Stomach (tissue), 9 donors: ENCODE results near the gene NAGPA. TPM values are rescaled to one million over a fixed set of nuclear protein-coding genes. Genes with fewer than 3 reads are reported as not detected.

Experiments used
- DNase-seq, 2 donors: peaks; one replicate each; pipeline versions ENCODE4 v3.0.0 to v3.0.0-alpha.2; 2013 to 2019
- H3K27ac ChIP-seq, 5 donors: fragments of 200-600 bp in 4 of 5; sonication (generic) in 4 of 5; one replicate each; pipeline ENCODE4 v1.5.1; 2013 to 2019; ENCODE audit warnings: mild to moderate bottlenecking in 1 of 5, moderate library complexity in 1 of 5
- H3K27me3 ChIP-seq, 3 donors: fragments of 200-600 bp; sonication (generic); one replicate each; pipeline ENCODE4 v1.5.1; 2017 to 2019; ENCODE audit warnings: mixed run types in 1 of 3
- H3K36me3 ChIP-seq, 4 donors: fragments of 200-600 bp; sonication (generic); 1 replicate in 3 of 4; 2 replicates in 1 of 4; pipeline ENCODE4 v1.5.1; 2016 to 2019
- H3K4me1 ChIP-seq, 4 donors: fragments of 200-600 bp; sonication (generic); one replicate each; pipeline ENCODE4 v1.5.1; 2016 to 2019
- H3K4me3 ChIP-seq, 4 donors: fragments of 200-600 bp; sonication (generic) in 3 of 4; one replicate each; pipeline ENCODE4 v1.5.1; 2016 to 2019; ENCODE audit warnings: mild to moderate bottlenecking in 1 of 4
- H3K9me3 ChIP-seq, 4 donors: fragments of 200-600 bp; sonication (generic); one replicate each; pipeline ENCODE4 v1.5.1; 2016 to 2019
- EP300 ChIP-seq: sonication (generic); formaldehyde crosslinking; IDR thresholded peaks from one replicate; pipeline ENCODE4 v1.6.1; 2017; ENCODE audit warnings: antibody characterized with exemption
- POLR2A ChIP-seq, 4 donors: fragments of 450-650 bp; IDR thresholded peaks; one replicate each; pipeline ENCODE4 v1.6.1; 2016; ENCODE audit warnings: antibody characterized with exemption in 4 of 4, control low read depth in 2 of 4, mild to moderate bottlenecking in 1 of 4, moderate library complexity in 1 of 4
- POLR2AphosphoS5 ChIP-seq, 3 donors: sonication (generic); formaldehyde crosslinking; IDR thresholded peaks; one replicate each; pipeline ENCODE4 v1.6.1; 2016; ENCODE audit warnings: antibody characterized with exemption in 3 of 3
- WGBS, 5 donors: extraction: QIAGEN DNeasy Blood & Tissue Kit in 3 of 5; methylation state at CpG; one replicate each; pipeline versions ENCODE4 v1.1.5 to v1.1.7; 2013 to 2018; 5-methylcytosine and 5-hydroxymethylcytosine counted together
- intact Hi-C: fragments of 100-400 bp; cut with DNase I; formaldehyde crosslinking; loops from one replicate; pipeline ENCODE4 v1.15.1; 2023; ENCODE audit warnings: low total_unique reads
- polyA plus RNA-seq, 3 donors: library from polyadenylated mRNA; stranded (reverse); fragments of 200-250 nt; gene quantifications; one replicate each; pipeline ENCODE4 v1.2.3, GENCODE V29; 2013
- total RNA-seq, 5 donors: library from RNA; depleted of rRNA; stranded (reverse); fragments of >200 nt; gene quantifications; one replicate each; pipeline versions ENCODE4 v1.1.0 to v1.2.3, GENCODE V29; 2014 to 2016
- TF ChIP-seq, protein P1 (sequence below), 7 experiments: fragments of 450-650 bp in 4 of 7; fragments of 200-600 bp in 3 of 7; sonication (generic) in 3 of 7; IDR thresholded peaks; one replicate each; pipeline ENCODE4 v1.5.1; 2016 to 2019; ENCODE audit warnings: antibody characterized with exemption in 7 of 7, control low read depth in 2 of 7, mild to moderate bottlenecking in 1 of 7
- donor health status: healthy with polysubstance abuse.
- donor health status: Bipolar disorder and iron deficiency.
- donor health status: healthy.

Gene NAGPA
- total and polyA plus RNA-seq, 8 donors = 10.0 to 139 (median 24.2) TPM

DNA sequence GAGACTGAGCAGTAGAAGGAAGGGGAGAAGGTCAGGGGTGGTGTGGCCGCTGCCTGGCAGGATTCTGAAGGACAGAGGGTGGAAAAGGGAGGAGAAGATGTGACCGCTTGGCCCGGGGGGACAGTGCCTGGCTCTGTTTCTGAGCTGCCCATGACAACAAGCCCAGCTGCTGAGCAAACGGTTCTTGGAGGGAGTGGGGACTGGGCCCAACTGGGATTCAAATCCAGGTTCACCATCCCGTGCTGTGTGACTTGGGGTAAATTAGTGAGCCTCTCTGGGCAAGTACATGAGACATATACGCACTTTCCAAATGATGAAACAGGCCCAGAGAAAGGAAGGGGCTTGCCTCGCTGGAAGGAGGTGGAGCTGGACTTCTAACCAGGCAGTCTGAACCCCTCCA is 52.3 kb downstream of the NAGPA start:
- H3K27me3 ChIP-seq = peaks cover 0 to 3% (median 0%) of the 10 kb centered on the region in 3 donors
- intact Hi-C loops = no loop called here
- WGBS, 5 donors = 79 to 87% (median 82%) methylated on average over 6 to 7 of the region's 7 CpGs
- H3K4me1 ChIP-seq = peaks cover 0 to 6% (median 2%) of the 10 kb centered on the region in 4 donors
- DNase-seq = no peak
- H3K27ac ChIP-seq = no peak overlapping the region
- peaks cover 0 to 6% (median 0%) of the 10 kb centered on the region in 4 donors for H3K9me3 ChIP-seq
- no peak overlapping the region for H3K4me3 ChIP-seq
- TF ChIP-seq, protein P1, sequence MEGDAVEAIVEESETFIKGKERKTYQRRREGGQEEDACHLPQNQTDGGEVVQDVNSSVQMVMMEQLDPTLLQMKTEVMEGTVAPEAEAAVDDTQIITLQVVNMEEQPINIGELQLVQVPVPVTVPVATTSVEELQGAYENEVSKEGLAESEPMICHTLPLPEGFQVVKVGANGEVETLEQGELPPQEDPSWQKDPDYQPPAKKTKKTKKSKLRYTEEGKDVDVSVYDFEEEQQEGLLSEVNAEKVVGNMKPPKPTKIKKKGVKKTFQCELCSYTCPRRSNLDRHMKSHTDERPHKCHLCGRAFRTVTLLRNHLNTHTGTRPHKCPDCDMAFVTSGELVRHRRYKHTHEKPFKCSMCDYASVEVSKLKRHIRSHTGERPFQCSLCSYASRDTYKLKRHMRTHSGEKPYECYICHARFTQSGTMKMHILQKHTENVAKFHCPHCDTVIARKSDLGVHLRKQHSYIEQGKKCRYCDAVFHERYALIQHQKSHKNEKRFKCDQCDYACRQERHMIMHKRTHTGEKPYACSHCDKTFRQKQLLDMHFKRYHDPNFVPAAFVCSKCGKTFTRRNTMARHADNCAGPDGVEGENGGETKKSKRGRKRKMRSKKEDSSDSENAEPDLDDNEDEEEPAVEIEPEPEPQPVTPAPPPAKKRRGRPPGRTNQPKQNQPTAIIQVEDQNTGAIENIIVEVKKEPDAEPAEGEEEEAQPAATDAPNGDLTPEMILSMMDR (IDR thresholded peaks at IDR 0.05) = no peak
- TF ChIP-seq POLR2AphosphoS5 (IDR thresholded peaks at IDR 0.05) (no peak), POLR2A (IDR thresholded peaks at IDR 0.05) (no peak), EP300 (no peak)
- H3K36me3 ChIP-seq = no peaks in the 10 kb centered on the region

DNA sequence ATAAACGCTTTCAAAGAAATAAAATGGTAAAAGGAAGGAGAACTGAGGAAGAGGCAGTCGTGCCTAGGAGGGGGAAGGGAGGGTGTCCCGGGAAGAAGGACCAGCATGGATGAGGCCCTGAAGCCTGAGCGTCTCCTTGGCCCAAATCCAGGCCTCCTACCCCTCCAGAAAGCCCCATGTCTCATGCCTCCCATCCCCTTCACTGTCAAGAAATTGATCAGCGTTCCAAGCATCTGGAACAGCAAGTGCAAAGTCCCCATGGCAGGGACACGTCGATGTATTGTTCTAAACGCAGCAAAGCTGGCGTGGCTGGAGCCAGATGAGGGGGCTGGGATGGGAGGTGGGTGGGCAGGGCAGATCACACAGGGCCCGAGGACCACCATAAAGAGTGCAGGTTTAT is 53.0 kb downstream of the NAGPA start:
- Histone ChIP-seq H3K27me3 (no peaks in the 10 kb centered on the region), H3K4me3 (no peak overlapping the region), H3K36me3 (no peaks in the 10 kb centered on the region), H3K9me3 (peaks cover 0 to 6% (median 0%) of the 10 kb centered on the region in 4 donors), H3K27ac (no peak overlapping the region), H3K4me1 (peaks cover 0 to 11% (median 3%) of the 10 kb centered on the region in 4 donors)
- no peak for TF ChIP-seq EP300
- TF ChIP-seq POLR2AphosphoS5 (IDR thresholded peaks at IDR 0.05) = no peak
- no peak for TF ChIP-seq POLR2A (IDR thresholded peaks at IDR 0.05)
- TF ChIP-seq, protein P1 (IDR thresholded peaks at IDR 0.05) = no peak
- DNase-seq = no peak
- 73 to 85% (median 77%) methylated on average over 8 to 10 of the region's 10 CpGs for WGBS, 5 donors
- intact Hi-C loops = no loop called here

DNA sequence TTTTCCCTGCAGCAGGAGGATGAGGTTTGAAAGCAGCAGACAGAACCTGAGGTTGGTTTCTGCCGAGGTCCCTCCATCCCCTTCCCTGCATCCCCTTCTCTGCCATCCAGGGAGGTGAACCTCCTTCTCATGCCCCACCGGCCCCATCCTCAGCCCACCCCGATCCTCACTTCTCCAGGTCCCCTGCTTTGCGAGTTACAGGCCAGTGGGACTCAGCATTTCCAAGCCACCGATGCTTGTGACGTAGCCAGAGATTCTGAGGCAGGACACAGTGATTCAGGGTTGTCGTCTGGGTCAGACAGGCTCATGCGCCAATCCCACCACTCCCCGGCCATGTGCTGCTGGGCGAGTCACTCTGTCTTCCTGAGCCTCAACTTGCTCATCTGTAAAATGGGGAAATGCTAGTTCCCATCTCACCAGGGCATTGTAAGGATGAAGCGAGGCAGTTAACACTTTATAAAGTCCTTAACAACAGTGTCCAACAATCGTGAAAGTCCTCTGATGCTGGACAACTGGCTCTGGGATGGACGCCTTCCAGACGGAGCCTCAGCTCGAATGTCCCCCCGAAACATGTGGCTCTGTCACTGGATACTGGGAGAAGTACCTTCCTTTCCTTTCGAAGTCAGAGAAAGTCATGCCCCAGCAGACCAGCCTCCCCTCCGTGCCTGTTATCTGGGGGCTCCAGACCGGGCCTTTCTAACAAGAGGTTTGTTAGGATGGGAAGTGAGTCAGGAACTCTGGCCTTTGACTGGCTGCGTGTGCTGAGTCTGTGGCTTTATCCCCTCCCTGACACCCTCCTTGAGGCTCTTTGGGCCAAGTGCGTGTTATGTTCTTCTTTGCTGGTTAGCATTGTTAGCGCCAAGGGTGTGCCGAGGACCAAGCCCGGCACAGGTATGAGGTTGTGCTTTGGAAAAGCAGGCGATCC is 53.7 kb downstream of the NAGPA start:
- DNase-seq = no peak
- Histone ChIP-seq H3K36me3 (no peaks in the 10 kb centered on the region), H3K27me3 (no peaks in the 10 kb centered on the region), H3K4me3 (no peak overlapping the region), H3K9me3 (peaks cover 0 to 6% (median 0%) of the 10 kb centered on the region in 4 donors), H3K27ac (no peak overlapping the region), H3K4me1 (peaks cover 0 to 11% (median 3%) of the 10 kb centered on the region in 4 donors)
- intact Hi-C loops = no loop called here
- TF ChIP-seq POLR2A (IDR thresholded peaks at IDR 0.05) = no peak
- TF ChIP-seq EP300 = no peak
- TF ChIP-seq POLR2AphosphoS5 (IDR thresholded peaks at IDR 0.05) = no peak
- TF ChIP-seq, protein P1 (IDR thresholded peaks at IDR 0.05) = no peak
- 73 to 78% (median 75%) methylated on average over 24 to 25 of the region's 25 CpGs for WGBS, 5 donors

DNA sequence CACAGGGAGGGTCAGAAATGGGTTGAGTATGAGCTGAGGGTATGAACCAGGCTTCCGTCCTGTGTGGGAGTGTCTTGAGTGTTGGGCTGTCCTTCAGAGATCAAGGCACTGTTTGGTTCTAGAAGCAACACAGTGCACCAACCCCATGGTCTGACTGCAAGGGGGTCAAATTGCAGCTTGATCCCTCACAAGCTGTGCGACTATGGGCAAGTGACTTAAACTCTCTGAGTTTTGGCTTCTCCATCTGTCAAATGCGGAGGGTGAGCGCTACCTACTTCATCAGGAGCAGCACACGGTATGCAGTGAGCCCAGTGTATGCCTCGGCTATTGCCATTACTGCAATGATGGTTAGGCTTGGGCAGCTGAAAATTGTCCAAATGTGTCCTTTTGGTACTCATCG is 54.6 kb downstream of the NAGPA start:
- intact Hi-C loops = no loop called here
- 91 to 93% (median 91%) methylated on average over 7 of the region's 7 CpGs for WGBS, 5 donors
- DNase-seq = no peak

More for the DNA sequence above, 54.6 kb downstream of the NAGPA start:
- H3K4me3 ChIP-seq = no peak overlapping the region
- H3K27ac ChIP-seq = no peak overlapping the region
- no peaks in the 10 kb centered on the region for H3K36me3 ChIP-seq
- peaks cover 0 to 11% (median 3%) of the 10 kb centered on the region in 4 donors for H3K4me1 ChIP-seq
- no peak for TF ChIP-seq POLR2AphosphoS5 (IDR thresholded peaks at IDR 0.05)
- no peaks in the 10 kb centered on the region for H3K27me3 ChIP-seq
- peaks cover 0 to 2% (median 0%) of the 10 kb centered on the region in 4 donors for H3K9me3 ChIP-seq
